ENCODE results near the gene IL6ST.
"Not testable (repeated sequence)": the region's sequence is repeated elsewhere in the genome, so short reads cannot be mapped to it uniquely, and the experiment has no call there.

IL6ST gene

GRCh38 chr5:56010431-56010830 is 15.7 kb upstream of the IL6ST start:
- H3K4me3 ChIP-seq (ENCODE audit: low read length): no peak overlapping the region
- DNase-seq (ENCODE audit: low read depth, low spot score): no peak

- no peak overlapping the region for H3K4me3 ChIP-seq (ENCODE audit: low read length)
- no peak for DNase-seq (ENCODE audit: low read depth, low spot score)
These were observed 11.8 kb upstream of the IL6ST start for GRCh38 chr5:56006600-56006999.

- H3K4me3 ChIP-seq (ENCODE audit: low read length): no peak overlapping the region
- DNase-seq (ENCODE audit: low read depth, low spot score): no peak
These were observed 11.3 kb upstream of the IL6ST start for GRCh38 chr5:56006094-56006493.

GRCh38 chr5:56004874-56005273 is 10.1 kb upstream of the IL6ST start:
- H3K4me3 ChIP-seq (ENCODE audit: low read length): no peak overlapping the region
- no peak for DNase-seq (ENCODE audit: low read depth, low spot score)

GRCh38 chr5:56003679-56004078 is 8.9 kb upstream of the IL6ST start:
- H3K4me3 ChIP-seq (ENCODE audit: low read length): no peak overlapping the region
- DNase-seq (ENCODE audit: low read depth, low spot score): no peak

- DNase-seq (ENCODE audit: low read depth, low spot score): no peak
- no peak overlapping the region for H3K4me3 ChIP-seq (ENCODE audit: low read length)
These were observed 8.4 kb upstream of the IL6ST start for GRCh38 chr5:56003179-56003578.

GRCh38 chr5:56002303-56002702 is 7.5 kb upstream of the IL6ST start:
- H3K4me3 ChIP-seq (ENCODE audit: low read length): no peak overlapping the region
- DNase-seq (ENCODE audit: low read depth, low spot score): no peak

- DNase-seq (ENCODE audit: low read depth, low spot score); H3K4me3 ChIP-seq (ENCODE audit: low read length): not testable (repeated sequence)
These were observed 5.5 kb upstream of the IL6ST start for GRCh38 chr5:56000221-56000620.

GRCh38 chr5:55998966-55999365 is 4.2 kb upstream of the IL6ST start:
- no peak for DNase-seq (ENCODE audit: low read depth, low spot score)
- H3K4me3 ChIP-seq (ENCODE audit: low read length): no peak overlapping the region

GRCh38 chr5:55997742-55998351 is 3.1 kb upstream of the IL6ST start:
- no peak for DNase-seq (ENCODE audit: low read depth, low spot score)
- H3K4me3 ChIP-seq (ENCODE audit: low read length): no peak overlapping the region

GRCh38 chr5:55994998-55995914 is 493 bp upstream of the IL6ST start:
- H3K4me3 ChIP-seq (ENCODE audit: low read length): peak overlapping the region; percentile 85
- peak; percentile 89 for DNase-seq (ENCODE audit: low read depth, low spot score)

- H3K4me3 ChIP-seq (ENCODE audit: low read length): peak overlapping the region; percentile 85
- no peak for DNase-seq (ENCODE audit: low read depth, low spot score)
These were observed 850 bp downstream of the IL6ST start for GRCh38 chr5:55993731-55994494.

GRCh38 chr5:55993013-55993412 is 1.8 kb downstream of the IL6ST start:
- DNase-seq (ENCODE audit: low read depth, low spot score): no peak
- no peak overlapping the region for H3K4me3 ChIP-seq (ENCODE audit: low read length)

GRCh38 chr5:55991768-55992486 is 2.8 kb downstream of the IL6ST start:
- DNase-seq (ENCODE audit: low read depth, low spot score): no peak
- H3K4me3 ChIP-seq (ENCODE audit: low read length): no peak overlapping the region

- DNase-seq (ENCODE audit: low read depth, low spot score); H3K4me3 ChIP-seq (ENCODE audit: low read length): not testable (repeated sequence)
These were observed 3.9 kb downstream of the IL6ST start for GRCh38 chr5:55990895-55991294.

GRCh38 chr5:55989860-55990259 is 4.9 kb downstream of the IL6ST start:
- H3K4me3 ChIP-seq (ENCODE audit: low read length): no peak overlapping the region
- DNase-seq (ENCODE audit: low read depth, low spot score): no peak

GRCh38 chr5:55988979-55989638 is 5.7 kb downstream of the IL6ST start:
- H3K4me3 ChIP-seq (ENCODE audit: low read length): no peak overlapping the region
- no peak for DNase-seq (ENCODE audit: low read depth, low spot score)

- DNase-seq (ENCODE audit: low read depth, low spot score); H3K4me3 ChIP-seq (ENCODE audit: low read length): not testable (repeated sequence)
These were observed 6.3 kb downstream of the IL6ST start for GRCh38 chr5:55988428-55988827.

- no peak overlapping the region for H3K4me3 ChIP-seq (ENCODE audit: low read length)
- DNase-seq (ENCODE audit: low read depth, low spot score): no peak
These were observed 7.8 kb downstream of the IL6ST start for GRCh38 chr5:55986931-55987330.

Data from Jurkat, Clone E6-1 (cell line).